Smooth muscle cell (in vitro differentiated cells): ENCODE results near the gene NAT16. TPM values are rescaled to one million over a fixed set of nuclear protein-coding genes. Genes with fewer than 3 reads are reported as not detected.
A peak's percentile ranks its signal among the peaks of the same experiment; 100 is the strongest.

Experiments
- DNase-seq: peaks from one replicate; lab custom pipeline; 2025; ENCODE audit not compliant: unreplicated experiment; lab: John Stamatoyannopoulos, UW
- H2AFZ ChIP-seq: fragments of 200-600 bp; sonication (generic); 2 replicates; pipeline ENCODE4 v1.6.0; 2016; ENCODE audit warnings: antibody characterized with exemption, low read depth, mild to moderate bottlenecking
- H3F3A ChIP-seq: fragments of 200-600 bp; sonication (generic); 2 replicates; pipeline ENCODE4 v1.6.0; 2017; ENCODE audit warnings: antibody characterized with exemption, low read depth
- H3K27ac ChIP-seq: fragments of 200-600 bp; sonication (generic); 2 replicates; pipeline ENCODE4 v1.5.1; 2016; ENCODE audit warnings: low read depth, mild to moderate bottlenecking
- H3K27me3 ChIP-seq: fragments of 200-600 bp; sonication (generic); 2 replicates; pipeline ENCODE4 v1.6.1; 2016; ENCODE audit warnings: low read depth, mild to moderate bottlenecking
- H3K36me3 ChIP-seq: fragments of 200-600 bp; sonication (generic); 2 replicates; pipeline ENCODE4 v1.5.1; 2016; ENCODE audit warnings: low read depth
- H3K4me1 ChIP-seq: fragments of 200-600 bp; sonication (generic); 2 replicates; pipeline ENCODE4 v1.5.1; 2016; ENCODE audit warnings: low read depth
- H3K4me2 ChIP-seq: fragments of 200-600 bp; sonication (generic); 2 replicates; pipeline ENCODE4 v1.6.0; 2016; ENCODE audit warnings: mild to moderate bottlenecking
- H3K4me3 ChIP-seq: fragments of 200-600 bp; sonication (generic); 2 replicates; pipeline ENCODE4 v1.5.1; 2016; ENCODE audit warnings: mild to moderate bottlenecking
- H3K79me2 ChIP-seq: fragments of 200-600 bp; sonication (generic); 2 replicates; pipeline ENCODE4 v1.6.0; 2016; ENCODE audit warnings: low read depth, mild to moderate bottlenecking
- H3K9ac ChIP-seq: fragments of 200-600 bp; sonication (generic); 2 replicates; pipeline ENCODE4 v1.6.0; 2016; ENCODE audit warnings: low read depth
- H3K9me3 ChIP-seq: fragments of 200-600 bp; sonication (generic); replicated peaks from 2 replicates; pipeline ENCODE4 v1.5.1; 2016; ENCODE audit warnings: low read depth
- H4K20me1 ChIP-seq: fragments of 200-600 bp; sonication (generic); 2 replicates; pipeline ENCODE4 v1.6.0; 2016; ENCODE audit warnings: low read depth
- WGBS: methylation state at CpG from one replicate; pipeline ENCODE4 v1.1.7; 2016; ENCODE audit warnings: low lambda C conversion rate; 5-methylcytosine and 5-hydroxymethylcytosine counted together
- polyA plus RNA-seq: library from polyadenylated mRNA; unstranded; fragments of >200 nt; fragmentation: Nextera tagmentation; extraction: Ambion mirVana; gene quantifications from 2 replicates; pipeline ENCODE4 v1.2.1, GENCODE V29; 2016
- total RNA-seq: library from RNA; depleted of rRNA; stranded (reverse); fragments of >200 nt; gene quantifications from 2 replicates; pipeline ENCODE4 v1.2.3, GENCODE V29; 2014
- TF ChIP-seq, protein P1 (sequence below): fragments of 200-600 bp; sonication (generic); IDR thresholded peaks from 2 replicates; pipeline ENCODE4 v1.5.1; 2017; ENCODE audit warnings: borderline replicate concordance, mild to moderate bottlenecking, antibody characterized with exemption; ENCODE audit not compliant: insufficient read depth, poor library complexity, severe bottlenecking

NAT16 gene
- total and polyA plus RNA-seq, 2 experiments from 2014 or later = not detected

DNA sequence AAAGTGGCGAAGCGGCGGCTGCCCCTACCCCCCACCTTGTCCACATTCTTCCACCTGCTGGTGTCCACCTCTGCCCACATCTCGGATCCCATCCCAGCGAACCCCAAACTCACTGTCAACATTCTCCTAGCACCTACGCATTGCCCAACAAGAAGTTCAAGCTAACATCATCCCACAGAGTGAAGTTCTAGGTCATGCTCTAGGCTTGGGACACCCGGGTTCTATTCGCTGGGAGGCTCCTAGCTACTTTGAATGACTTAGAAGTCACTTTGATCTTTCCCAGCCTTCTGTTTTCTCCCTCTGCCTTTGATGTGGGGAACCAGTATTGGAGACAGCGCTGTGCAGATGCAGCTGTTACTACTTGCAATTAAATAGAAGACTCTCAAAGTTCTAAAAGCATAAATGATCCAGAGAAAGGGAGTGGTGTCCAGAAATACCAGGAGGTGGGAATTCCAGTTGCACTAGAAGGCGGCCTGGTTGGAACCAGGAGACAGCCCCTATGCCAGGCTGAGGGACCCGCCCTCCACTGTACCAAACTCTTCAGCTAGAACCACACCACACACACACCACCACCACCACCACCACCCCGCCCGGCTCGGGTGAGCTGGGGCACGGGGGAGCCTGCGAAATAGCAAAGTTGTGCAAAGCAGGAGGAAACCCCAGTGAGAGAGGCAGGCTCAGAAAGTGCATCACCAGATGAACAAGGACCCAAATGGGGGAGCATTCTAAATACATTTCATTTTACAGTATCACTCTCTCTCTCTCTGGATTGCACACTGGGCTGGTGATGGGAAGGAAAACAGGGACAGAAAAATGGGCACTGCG lies 9.3 kb downstream of the NAT16 start:
- WGBS = 8% methylated on average over 17 of the region's 17 CpGs
- Histone ChIP-seq H3K4me1 (peaks cover 33% of the 10 kb centered on the region), H3F3A (peaks cover 10% of the 10 kb centered on the region)

DNA sequence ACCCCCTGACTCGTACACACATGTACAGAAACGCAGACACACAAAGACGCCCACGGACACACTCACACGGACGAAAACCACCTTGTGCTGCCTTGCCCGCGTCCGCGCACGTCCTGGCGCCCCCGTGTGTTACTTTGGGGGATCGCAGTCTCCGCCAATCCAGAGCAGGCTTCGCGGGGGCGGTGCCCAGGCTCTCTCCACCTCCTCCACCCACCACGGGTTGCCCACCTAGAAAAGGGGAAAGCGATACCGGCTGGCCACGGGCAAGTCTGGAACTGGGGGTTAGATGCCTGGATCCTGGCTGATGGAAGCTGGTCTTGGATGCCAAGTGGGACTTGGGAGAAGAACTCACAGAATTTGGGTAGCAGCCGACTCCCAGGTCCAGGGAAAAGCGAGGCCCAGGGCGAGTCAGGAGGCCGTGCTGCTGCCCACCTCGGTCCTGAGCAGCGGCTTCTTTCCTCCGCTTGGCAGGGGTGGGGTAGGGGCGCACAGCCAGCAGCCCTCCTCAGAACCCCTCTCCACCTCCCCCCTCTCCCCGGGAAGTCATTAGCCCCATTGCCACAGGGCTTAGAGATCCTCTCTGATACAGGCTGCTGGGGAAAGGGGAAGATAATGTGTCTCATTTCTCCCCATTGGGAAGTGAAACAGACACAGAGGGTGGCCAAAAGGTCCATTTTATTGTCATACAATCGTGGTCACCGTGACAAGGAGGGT lies 10.1 kb downstream of the NAT16 start:
- Histone ChIP-seq H3K27ac (no peak overlapping the region), H3K4me1 (peaks cover 39% of the 10 kb centered on the region)
- DNase-seq = peak; percentile 52

More for the DNA sequence above, 9.3 kb downstream of the NAT16 start:
- Histone ChIP-seq H3K36me3 (no peaks in the 10 kb centered on the region), H3K9ac (no peak overlapping the region), H3K4me2 (no peak overlapping the region), H2AFZ (no peak overlapping the region), H3K9me3 (no peaks in the 10 kb centered on the region), H3K27ac (no peak overlapping the region), H3K79me2 (no peaks in the 10 kb centered on the region), H3K4me3 (no peak overlapping the region), H3K27me3 (peaks cover 77% of the 10 kb centered on the region), H4K20me1 (no peaks in the 10 kb centered on the region)
- TF ChIP-seq, protein P1, sequence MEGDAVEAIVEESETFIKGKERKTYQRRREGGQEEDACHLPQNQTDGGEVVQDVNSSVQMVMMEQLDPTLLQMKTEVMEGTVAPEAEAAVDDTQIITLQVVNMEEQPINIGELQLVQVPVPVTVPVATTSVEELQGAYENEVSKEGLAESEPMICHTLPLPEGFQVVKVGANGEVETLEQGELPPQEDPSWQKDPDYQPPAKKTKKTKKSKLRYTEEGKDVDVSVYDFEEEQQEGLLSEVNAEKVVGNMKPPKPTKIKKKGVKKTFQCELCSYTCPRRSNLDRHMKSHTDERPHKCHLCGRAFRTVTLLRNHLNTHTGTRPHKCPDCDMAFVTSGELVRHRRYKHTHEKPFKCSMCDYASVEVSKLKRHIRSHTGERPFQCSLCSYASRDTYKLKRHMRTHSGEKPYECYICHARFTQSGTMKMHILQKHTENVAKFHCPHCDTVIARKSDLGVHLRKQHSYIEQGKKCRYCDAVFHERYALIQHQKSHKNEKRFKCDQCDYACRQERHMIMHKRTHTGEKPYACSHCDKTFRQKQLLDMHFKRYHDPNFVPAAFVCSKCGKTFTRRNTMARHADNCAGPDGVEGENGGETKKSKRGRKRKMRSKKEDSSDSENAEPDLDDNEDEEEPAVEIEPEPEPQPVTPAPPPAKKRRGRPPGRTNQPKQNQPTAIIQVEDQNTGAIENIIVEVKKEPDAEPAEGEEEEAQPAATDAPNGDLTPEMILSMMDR = peak; percentile 2
- no peak for DNase-seq

DNA sequence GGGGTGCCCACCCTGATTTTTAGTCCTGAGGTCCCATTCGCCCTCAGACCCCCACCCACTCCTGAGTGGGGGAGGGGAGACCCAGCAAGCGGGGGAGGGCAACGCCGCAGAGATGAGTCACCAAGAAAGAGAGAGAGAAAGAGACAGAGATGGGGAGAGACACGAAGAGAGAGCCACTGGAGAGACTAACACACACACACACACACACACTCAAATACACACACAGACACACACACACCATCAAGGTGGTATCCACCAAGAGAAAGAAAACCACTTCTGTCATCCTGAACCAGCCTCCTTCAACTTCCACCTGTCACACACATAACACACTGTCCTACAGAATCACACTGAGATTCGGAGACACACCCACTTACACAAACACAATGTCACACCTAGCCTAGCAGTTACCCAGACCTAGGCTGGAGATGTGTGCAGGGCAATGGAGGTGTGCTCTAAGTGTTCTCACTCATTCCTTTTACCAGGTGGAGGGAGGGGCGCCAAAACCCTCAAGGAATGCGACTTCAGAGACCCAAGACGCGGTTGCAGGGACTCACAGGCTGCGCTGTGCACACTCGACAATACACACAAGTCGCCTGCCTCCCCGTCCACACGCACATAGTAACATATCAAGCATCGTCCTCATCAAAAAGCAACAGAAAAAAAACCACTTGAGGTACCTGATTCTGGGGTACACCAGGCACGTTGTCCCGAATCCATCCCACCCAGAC lies 10.8 kb downstream of the NAT16 start:
- Histone ChIP-seq H3K4me3 (no peak overlapping the region), H3K4me2 (peak overlapping the region; percentile 30), H3K27ac (no peak overlapping the region), H3K36me3 (no peaks in the 10 kb centered on the region), H2AFZ (no peak overlapping the region), H3K9ac (no peak overlapping the region), H4K20me1 (peaks cover 10% of the 10 kb centered on the region), H3K79me2 (no peaks in the 10 kb centered on the region), H3K4me1 (peaks cover 39% of the 10 kb centered on the region), H3K9me3 (no peaks in the 10 kb centered on the region), H3F3A (peaks cover 10% of the 10 kb centered on the region), H3K27me3 (peaks cover 72% of the 10 kb centered on the region)
- DNase-seq = no peak
- 1% methylated on average over 15 of the region's 18 CpGs for WGBS
- TF ChIP-seq, protein P1 = no peak

More for the DNA sequence above, 10.1 kb downstream of the NAT16 start:
- Histone ChIP-seq H2AFZ (no peak overlapping the region), H3K4me2 (peak overlapping the region; percentile 30), H3F3A (peaks cover 10% of the 10 kb centered on the region), H3K9ac (no peak overlapping the region), H3K9me3 (no peaks in the 10 kb centered on the region), H3K27me3 (peaks cover 72% of the 10 kb centered on the region), H3K4me3 (no peak overlapping the region), H3K79me2 (no peaks in the 10 kb centered on the region), H3K36me3 (no peaks in the 10 kb centered on the region), H4K20me1 (peaks cover 3% of the 10 kb centered on the region)
- TF ChIP-seq, protein P1 = peak; percentile 80
- 5% methylated on average over 32 of the region's 33 CpGs for WGBS
